ENCODE measurements around the gene ARL4C.

The ARL4C gene

DNA sequence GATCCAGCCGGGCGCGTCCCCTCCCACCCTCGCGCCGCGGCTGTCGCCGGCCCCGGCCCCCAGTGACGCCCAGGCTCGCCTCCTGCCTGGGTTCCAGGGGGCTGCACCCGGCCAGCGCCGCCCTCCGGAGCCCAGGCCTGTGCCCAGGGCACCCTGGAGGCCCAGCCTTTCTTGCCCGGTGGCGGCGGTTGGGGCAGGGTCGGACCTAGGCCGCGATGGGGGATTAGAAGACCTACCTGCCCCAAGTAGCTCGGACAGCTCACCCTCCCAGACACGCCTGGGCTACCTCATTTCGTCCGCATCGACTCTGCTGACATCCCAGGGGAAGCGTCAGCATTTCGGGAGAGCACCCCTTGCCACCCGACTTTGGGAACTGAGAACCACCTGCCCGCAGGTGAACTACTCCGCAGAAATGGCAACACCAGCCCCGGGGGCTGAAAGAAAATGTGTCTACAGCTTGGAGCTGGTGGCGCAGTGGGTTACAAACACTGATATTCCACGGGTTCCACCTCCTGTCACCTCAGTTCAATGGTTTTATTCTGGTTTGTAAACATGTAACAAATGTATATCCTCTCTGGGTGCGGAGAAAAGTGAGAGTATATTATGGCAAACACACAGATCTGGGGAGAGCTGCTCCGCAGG, 834 bp upstream of the ARL4C start:
- no peak for ATAC-seq
- no peak for DNase-seq

DNA sequence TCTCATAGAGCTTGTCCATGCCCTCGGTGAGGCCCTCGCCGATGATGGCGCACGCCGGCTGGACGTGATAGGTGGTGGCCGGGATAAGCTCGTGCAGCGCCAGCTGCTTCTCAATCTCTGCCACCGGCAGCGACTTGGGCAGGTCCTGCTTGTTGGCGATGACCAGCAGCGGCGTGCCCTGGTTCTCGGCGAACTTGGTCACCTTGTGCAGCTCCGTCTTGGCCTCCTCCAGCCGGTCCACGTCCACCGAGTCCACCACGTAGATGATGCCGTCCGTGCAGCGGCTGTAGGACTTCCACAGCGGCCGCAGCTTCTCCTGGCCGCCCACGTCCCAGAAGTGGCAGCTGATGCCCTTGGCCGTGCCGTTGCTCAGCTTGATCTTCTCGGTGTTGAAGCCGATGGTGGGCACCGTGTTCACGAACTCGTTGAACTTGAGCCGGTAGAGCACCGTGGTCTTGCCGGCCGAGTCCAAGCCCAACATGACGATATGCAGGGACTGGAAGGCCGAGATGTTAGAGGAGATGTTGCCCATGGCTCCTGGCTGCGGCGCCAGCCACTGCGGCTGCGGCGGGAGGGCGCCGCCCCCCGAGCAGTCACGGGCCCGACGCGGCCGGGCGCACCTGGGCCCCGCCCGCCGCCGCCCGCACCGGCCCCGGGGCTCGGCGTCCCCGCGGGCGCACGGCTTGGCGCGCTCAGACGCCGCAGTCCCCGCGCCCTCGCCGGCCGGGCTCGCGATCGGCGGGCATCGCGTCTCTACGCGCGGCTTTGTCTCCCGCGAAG, 636 bp downstream of the ARL4C start:
- DNase-seq (peak; percentile 54), ATAC-seq (peak; percentile 41)

DNA sequence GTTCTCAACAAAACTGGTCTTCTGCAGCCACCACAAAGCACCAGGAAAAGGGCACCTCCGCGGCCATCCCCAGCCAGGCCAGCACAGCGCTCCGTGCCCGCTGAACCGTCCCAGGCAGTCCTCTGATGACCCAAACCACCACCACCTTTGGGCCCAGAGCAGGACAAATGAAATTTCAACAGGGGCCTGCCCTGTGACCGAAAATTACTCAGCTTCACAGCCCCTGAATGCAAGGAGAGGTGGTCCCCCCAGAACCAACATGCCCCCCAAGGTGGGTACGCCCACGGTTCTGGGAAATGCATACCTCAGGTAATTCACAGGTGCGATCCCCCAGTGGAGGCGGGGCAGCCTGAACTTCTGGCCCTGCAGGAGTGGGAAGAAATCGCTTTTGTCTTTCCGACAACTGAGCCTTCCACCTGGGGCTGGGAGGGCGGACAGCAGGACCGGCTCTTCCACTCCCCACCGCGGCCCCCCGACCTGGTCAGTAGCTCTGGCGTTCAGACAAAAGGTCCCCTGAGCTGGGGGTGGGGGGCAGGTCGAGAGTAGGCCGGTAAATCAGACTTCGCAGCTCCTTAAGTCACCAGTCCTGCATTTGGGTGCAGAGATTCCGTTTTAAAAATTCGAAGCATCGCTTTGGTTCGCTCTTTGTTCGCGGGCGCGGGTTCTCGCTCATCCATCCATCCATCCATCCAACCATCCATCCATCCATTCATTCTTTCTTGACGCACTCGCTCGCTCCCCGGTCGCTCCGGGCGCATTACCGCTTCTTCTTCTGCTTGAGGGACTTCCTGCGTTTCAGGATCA, 1.4 kb downstream of the ARL4C start:
- DNase-seq (no peak), ATAC-seq (no peak)

DNA sequence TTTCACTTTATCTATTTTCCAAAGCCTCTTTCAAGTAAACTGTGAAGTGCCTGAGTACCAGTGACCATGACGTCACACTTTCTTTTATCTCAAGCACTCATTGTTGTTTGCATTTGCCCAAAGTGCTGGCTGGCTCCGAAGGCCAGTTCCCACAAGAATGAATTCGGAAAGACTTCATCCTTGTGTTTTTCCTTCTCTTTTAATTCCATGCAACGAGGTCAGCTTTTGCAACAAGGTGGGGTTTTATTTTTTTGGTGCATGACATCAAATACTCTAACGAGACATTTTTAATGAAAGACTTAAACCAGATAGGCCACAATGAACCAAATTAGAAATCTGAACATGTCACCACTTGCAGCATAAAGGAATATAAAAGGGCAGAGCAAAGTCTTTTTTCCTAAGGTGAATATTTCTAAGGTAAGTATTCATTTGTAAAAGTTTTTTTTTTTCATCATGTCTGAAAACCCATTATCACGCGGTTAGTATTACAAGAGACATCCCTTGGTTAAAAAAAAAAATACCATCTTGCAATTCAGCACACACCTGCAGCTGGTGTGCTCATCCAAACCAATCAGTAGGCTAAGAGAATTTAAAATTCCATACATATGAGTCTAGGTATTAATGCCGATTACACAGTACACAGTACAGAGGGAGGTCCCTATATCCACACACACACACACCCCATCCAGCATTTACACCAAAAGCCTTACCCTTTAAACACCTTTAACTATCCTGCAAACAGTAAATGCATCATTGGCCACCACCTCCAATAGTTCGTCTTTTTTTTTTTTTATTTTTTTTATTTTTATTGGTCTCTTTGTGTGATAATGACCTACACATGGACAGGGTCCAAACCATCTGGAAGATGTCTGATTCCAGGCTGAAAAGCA, 2.3 kb downstream of the ARL4C start:
- ATAC-seq (no peak), DNase-seq (no peak)

DNA sequence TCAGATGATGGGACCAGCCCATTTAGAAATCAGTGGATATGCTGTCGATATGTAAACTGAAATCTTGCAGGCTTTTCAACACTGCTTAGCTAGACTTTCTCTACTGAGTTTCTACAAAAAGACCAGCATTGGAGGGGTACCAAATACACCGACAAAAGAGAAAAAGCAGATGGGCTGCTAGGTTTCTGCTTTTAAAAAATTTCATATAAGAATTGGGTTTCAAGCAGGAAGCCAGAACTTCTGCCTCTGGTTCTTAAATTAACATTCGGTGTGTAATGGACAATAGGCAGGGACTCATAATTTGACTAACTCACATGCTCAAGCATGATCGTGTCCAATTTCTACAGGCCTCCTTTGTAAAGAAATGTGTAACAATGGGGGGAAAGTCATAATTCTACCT, 3.1 kb downstream of the ARL4C start:
- DNase-seq (no peak), ATAC-seq (no peak)

DNA sequence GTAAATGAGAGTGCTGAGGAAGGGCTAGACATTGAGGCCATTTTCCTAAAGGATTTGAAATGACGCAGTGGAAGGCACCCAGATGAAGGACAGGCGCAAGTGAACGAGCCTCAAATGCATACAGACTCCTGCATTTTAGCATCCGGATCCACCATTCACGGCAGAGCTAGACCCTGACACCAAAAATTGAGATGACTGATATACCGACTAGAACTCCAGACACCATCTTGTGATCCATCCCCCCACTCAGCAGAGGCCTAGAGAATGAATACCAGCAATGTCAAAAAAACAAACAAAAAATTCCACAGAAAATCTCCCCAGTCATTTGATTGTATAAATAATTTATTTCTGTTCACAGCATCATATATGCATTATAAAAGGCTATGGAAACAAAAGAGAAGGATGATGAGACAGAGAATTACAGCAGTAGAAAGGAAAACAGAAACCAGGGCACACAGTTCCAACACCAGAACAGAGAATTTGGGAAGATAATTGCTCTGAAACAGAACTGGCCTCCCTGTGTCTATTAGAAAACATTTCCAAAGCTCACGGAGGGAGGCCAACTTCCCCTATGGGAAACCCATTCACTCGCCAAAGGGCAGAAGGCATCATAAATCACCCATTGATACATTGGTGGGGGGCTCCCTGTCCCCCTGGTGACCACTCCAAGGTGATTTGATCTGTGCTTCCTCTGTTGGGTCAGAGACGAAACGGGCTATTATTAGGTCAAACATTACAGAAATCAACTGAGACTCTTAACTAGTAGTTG, 4.0 kb downstream of the ARL4C start:
- no peak for ATAC-seq
- DNase-seq = no peak

DNA sequence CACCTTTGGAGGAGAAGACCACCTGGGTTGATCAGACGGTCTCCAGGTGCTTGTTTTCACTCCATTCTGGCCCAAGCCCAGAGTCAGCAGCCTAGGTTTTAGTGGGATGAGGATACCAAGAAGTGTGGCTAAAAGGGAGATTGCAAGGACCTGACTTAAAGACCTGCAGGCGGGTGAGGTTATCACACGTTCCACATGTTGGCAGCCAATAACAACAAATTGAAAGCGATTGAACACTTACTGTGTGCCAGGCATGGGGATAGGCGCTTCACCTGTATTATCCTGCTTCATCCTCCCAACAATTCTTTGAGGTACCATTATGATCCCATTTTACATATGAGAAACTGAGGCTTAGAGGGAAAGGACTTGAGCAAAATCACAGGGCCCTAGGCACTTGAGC, 5.0 kb downstream of the ARL4C start:
- DNase-seq = no peak
- no peak for ATAC-seq

DNA sequence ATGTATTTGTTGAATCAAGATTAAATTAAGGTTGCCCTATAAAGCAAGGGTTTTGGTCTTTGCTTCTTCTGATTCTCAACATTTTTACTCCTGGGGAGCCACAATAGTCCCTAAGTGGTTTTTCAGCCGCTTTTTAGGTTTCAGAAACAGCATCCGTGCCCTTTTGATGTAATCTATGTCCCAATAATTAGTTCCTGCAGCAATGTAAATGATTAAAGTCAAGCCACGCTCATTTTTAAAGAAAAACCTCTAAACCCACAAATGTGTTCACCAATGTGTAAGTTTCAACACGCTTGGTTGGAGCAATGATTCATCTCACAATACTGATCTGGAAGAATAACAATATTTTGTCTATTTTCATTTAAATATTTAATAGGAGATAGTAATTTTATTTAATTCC, 5.6 kb downstream of the ARL4C start:
- ATAC-seq (peak; percentile 8), DNase-seq (no peak)

DNA sequence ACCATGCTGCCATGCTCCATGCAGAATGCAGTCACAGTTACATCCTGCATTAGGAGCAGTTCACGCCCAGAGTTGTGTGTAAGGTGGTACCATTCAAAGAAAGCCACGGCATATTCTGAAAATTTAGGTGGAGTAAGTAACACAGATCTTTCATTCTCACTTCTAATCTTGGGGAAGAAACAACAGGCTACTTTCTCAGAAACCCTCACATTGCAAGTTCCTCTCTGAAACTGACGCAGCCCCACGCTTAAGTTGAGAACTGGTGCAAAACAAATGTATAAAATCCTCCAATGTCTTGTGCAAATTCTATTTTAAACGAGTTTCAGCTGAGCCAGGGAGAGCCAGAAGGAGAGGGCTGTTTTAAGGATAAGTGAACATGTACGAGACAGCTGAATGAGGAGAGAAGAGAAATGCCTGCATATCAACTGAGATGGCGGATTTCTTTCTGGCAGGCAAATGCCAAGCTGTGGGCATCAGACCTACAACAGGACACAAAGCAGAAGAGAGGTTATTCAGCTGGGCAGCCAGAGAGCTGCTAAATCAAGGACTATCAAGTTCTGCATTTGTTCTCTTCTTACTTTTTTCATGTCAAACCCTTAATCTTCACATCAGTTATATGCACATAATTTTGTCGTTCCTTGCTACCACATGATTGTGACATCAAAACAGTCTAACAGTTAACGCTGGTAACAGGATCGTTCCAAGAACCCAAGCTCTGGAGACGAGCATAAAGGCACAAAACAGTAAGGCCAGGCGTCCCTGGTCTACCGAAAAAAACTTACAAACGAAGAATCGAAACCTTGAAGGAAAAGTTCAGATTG, 6.4 kb downstream of the ARL4C start:
- DNase-seq (no peak), ATAC-seq (peak; percentile 26)

DNA sequence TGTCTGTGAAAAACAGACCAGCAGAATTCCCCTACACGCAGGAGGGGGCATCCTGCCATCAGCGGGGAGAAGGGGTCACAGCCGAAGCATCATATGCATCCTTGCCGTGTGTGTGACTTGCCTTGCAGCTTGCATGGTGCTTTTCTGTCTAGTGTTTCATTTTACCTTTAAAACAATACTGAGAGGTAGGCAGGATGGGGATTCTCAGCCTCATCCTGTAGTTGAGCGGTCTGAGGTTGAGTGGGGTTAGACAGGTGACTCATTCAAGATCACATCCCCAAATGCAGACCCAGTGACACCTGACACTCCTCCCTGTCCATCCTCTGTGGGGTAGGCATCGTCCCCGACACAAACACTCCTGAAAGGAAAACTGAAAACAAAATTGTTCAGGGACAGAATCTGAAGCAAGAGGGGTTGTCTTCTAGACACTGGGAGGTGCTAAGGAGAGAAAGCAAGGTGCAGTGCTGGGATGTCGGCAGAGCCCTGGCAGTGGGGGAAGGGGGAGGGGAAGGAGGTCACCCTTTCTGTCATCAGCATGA, 7.9 kb downstream of the ARL4C start:
- DNase-seq (peak; percentile 67), ATAC-seq (peak; percentile 85)

DNA sequence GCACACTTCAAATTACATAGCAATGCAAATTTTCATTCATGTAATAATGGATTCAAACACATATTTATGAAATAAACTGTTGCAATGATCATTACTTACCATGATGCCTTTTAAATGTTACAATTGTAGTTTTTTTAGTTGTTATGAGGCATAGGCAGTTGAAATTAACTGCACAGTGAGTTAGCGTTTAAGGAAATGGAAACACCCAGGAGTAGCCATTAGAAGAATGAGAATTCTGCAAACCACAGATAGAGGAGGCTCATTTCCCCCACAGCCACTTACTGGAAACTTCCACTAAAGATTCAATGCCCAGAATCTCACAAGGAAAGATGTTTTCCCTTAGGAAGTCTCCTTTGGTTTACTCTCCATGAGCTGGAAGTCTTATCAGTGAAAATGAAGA, 8.4 kb downstream of the ARL4C start:
- DNase-seq = no peak
- no peak for ATAC-seq

DNA sequence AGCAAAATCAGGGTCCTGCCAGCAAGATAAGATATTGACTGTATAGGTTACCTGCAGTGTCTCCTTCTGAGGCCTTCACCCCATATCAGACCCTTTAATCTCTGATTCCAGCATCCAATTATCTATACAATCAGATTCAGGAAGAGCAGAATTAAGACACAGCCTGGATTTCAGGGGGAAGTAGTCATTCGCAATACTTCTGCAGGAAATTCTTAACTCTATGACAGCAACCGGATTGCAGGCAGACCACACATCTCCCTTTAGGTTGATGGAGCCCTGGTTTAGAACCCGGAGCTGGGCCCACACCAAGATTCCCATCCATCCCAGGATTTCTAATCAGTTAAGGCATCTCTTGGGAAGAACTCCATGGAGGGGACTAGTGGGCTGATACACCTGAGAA, 9.5 kb downstream of the ARL4C start:
- DNase-seq (no peak), ATAC-seq (no peak)

DNA sequence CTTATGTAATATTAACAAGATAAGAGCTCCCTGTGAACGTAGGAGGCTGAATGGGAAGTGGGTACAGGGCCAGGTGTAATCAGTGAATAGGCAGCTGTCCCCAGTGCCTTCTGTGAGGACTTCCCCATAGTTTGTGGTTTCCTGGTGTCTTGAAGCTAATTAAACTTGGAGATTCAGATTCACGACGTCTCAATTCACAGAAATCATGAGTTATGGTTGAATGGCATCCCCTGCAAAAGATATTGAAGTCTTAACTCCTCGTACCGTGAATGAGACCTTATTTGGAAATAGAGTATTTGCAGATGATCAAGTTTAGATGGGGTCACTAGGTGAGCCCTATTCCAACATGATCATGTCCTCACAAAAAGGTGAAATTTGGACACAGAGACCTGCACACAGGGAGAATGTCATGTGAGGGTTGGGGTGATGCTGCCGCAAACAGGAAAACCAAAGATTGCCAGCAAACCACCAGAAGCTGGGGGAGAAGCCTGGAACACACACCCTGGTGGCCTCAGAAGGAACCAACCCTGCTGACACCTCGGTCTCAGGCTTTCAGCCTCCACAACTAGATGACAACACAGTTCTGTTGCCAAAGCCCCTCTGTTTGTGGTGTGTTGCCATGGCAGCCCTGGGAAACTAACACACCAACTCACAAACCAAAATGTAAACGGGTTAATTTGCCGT, 13.2 kb downstream of the ARL4C start:
- ATAC-seq = peak; percentile 91
- DNase-seq = peak; percentile 82

DNA sequence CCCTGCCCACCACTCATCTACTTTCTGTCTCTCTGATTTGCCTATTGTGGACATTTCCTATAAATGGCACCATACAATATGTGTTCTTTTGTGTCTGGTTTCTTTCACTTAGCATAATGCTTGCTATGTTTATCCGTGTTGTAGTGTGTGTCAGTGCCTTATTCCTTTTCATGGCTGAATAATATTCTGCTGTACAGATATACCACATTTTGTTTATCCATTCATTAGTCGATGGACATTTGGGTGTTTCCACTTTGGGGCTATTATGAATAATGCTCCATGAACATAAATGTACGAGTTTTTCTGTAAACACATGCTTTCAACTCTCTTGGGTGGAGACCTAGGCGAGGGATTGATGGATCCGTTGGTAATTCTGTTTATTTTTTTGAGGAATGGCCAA, 15.6 kb downstream of the ARL4C start:
- ATAC-seq (no peak), DNase-seq (no peak)

DNA sequence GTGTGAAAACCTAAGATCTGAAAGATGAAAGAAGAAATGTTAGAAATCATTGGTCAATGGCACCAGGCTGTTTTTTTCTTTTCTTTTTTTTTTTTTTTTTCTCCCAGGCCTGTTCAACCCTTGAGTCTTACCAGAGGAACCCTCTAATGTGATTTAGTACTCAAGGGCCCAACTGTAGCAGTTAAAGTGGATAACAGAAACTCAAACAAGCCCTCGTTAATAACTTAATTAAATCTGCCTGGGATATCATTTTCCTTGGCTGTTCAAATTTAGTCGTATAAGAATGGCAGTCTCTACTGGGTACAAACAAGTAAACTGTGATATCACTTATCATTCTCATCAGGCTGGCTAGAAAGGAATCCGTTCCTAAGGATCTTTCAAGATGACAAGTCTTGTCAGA, 16.5 kb downstream of the ARL4C start:
- no peak for DNase-seq
- ATAC-seq = no peak

DNA sequence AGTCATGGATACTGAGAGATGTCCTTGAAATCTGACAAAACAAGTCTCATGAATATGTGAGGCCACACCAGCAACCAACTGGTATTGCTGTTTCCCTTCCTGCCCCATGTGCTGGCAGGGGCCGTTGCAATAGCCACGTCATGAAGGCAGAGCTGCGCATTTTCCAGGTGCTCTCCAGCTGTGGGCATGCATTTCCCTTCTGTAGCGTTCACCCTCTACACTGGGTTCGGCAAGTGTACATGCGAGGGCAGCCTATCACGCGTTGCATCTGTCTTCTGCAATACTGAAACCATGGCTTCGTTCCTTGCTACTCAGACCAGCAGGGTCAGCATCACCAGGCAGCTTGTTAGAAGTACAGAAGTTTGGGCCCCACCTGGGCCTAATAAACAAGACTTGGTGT, 17.4 kb downstream of the ARL4C start:
- no peak for DNase-seq
- ATAC-seq = no peak

DNA sequence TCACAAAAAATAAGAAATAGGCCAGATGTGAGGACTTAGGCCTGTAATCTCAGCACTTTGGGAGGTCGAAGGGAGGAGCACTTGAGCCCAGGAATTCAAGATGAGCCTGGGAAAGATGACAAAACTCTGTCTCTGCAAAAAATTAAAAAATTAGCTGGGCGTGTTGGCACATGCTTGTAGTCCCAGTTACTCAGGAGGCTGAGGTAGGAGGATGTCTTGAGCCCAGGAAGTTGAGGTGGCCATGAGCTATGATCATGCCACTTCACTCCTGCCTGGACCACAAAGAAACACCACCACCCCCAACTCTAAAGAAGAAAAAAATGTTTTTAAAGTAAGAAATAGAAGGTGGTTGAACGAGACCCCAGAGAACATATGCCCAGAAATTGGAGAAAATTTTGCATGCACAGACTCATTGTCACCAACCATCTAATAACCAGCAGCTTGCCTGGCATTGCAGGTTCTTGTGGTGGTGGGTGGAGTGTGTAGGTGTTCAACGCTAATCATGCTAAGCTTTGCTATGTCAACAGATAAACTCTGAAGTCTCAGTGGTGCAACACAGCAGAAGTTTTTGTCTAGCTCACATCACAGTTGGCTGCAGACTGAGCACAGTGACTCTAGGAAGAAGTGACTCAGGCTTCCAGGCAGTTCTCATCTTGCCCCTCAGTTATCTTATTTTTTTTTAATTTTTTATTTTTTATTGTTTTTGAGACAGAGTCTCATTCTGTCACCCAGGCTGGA, 18.6 kb downstream of the ARL4C start:
- DNase-seq = no peak
- peak; percentile 70 for ATAC-seq

DNA sequence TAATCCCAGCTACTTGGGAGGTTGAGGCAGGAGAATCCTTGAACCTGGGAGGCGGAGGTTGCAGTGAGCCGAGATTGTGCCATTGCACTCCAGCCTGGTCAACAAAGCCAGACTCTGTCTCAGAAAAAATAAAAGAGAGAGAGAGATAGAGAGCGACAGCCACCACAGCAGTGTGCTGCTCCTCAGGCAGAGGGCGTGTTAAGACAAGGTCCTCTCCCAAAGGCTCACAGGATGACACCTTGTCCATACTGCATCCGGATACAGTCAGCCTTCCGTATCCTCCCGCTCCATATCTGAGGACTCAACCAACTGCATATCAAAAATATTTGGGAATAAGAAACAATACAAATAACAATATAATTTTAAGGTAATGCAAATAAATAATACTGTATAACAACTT, 20.1 kb downstream of the ARL4C start:
- ATAC-seq = no peak
- DNase-seq = no peak

DNA sequence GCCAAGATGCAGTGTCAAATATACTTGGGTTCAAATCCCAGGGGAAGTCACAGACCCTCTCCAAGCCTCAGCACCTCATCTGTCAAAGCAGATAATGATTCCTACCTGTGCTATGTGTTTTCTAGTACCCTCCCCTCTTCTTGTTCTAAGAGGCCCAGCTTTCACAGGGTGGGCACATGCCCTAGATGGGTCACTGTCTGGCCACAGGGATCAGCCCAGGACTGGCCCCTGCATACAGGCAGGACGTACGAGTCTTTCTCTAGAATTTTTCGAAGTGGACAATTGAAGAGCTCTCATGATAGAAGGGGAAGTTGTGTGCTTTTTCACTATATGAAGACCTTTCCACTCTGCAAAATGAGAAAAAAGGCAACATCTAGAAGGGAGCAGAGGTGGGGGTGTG, 22.2 kb downstream of the ARL4C start:
- ATAC-seq (no peak), DNase-seq (no peak)

Measured in stimulated activated naive CD8-positive, alpha-beta T cell treated with anti-CD3 and anti-CD28 coated beads, Interleukin-15, Interleukin-2, amounts not matched to agents 100 U/mL and 50 U/mL, for 24 hours (primary cell).